Caki2 (cell line): Measurements from ENCODE around the gene DHRSX. TPM values are rescaled to one million over a fixed set of nuclear protein-coding genes. Genes with fewer than 3 reads are reported as not detected.
"Not testable (repeated sequence)": the region's sequence is repeated elsewhere in the genome, so short reads cannot be mapped to it uniquely, and the experiment has no call there.

Experiments used
- DNase-seq: peaks from one replicate; pipeline ENCODE4 v3.0.0-alpha.2; 2015; ENCODE audit warnings: low read depth
- in situ Hi-C: cut with HindIII; loops from 2 replicates; pipeline ENCODE4 v1.10.0; 2016; ENCODE audit warnings: low sequenced_read_pairs, low pct_unique_long_range_greater_than_20kb, mixed read lengths
- total RNA-seq: library from RNA; depleted of rRNA; stranded (reverse); fragments of >200 nt; shearing (Covaris generic); gene quantifications from 2 replicates; pipeline ENCODE4 v1.2.3, GENCODE V29; 2014; ENCODE audit warnings: low replicate concordance

DHRSX gene
- total RNA-seq, 1 experiment from 2014 or later: 31.3 TPM

GRCh38 chrX:2237976-2238375 is 262.8 kb downstream of the DHRSX start:
- in situ Hi-C loops: no loop called here
- DNase-seq: no peak

GRCh38 chrX:2231570-2232192 is 269.1 kb downstream of the DHRSX start:
- DNase-seq: no peak
- in situ Hi-C loops: no loop called here

GRCh38 chrX:2230457-2230856 is 270.3 kb downstream of the DHRSX start:
- no peak for DNase-seq
- in situ Hi-C loops: no loop called here

DNA sequence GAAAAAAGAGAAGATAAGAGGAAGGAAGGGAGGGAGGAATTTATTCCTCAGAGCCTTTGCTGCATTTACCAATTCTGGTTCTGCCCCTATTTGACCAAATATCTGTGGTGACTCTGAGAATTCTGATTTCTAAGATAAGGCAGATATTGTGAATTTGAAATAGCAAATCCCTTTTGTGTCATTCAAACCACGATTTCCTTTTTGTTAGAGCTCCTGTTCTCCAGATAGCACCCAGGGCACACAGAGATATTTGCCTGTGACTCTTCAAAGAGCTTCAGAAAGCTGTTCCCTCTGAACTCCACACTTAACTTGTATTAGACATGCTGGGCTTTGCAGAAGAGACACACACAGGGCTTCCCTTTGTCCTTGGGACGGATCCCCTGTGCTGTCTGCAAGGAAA is 272.2 kb downstream of the DHRSX start:
- in situ Hi-C loops: no loop called here
- no peak for DNase-seq

- DNase-seq: no peak
- in situ Hi-C loops: no loop called here
Observed at GRCh38 chrX:2226906-2227656, 273.7 kb downstream of the DHRSX start.

DNA sequence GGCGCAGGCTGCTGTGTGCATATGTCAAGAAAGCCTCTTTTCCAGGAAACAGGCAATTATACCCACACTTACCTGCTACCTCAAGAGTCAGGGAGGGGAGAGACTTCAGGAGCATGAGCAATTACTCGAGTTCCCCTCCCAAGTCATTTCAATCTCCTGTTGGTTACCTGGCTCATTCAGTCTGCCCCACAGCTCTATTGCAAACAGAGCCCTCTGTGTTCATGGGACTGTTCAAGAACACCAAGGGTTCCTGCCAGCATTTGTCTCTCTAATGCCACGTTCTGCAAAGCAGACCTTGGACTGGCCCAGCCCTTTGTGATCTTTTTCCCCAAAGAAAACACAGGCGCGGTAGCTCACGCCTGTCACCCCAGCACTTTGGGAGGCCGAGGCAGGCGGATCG is 274.6 kb downstream of the DHRSX start:
- in situ Hi-C loops: no loop called here
- no peak for DNase-seq

GRCh38 chrX:2224597-2225235 is 276.1 kb downstream of the DHRSX start:
- in situ Hi-C loops: no loop called here
- DNase-seq: no peak

DNA sequence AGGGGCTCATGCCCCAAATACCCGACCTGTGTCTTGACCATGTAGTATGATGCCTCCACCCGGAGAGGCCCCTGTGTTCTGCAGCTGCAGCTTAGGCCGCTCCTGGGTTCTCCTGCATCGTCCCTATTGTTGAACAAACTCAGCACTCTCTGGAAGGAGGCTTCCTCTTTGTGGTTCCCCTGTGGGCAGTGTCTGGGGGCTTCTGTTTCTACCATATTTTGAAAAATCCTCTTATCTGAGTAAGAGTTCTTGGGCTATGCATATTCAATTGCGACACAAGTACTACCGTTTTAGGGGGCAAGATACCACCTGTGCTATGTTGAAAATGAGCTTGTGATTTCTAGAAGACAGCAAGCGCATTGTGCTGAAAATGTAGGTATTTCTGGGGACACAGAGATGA is 276.6 kb downstream of the DHRSX start:
- in situ Hi-C loops: no loop called here
- DNase-seq: no peak

DNA sequence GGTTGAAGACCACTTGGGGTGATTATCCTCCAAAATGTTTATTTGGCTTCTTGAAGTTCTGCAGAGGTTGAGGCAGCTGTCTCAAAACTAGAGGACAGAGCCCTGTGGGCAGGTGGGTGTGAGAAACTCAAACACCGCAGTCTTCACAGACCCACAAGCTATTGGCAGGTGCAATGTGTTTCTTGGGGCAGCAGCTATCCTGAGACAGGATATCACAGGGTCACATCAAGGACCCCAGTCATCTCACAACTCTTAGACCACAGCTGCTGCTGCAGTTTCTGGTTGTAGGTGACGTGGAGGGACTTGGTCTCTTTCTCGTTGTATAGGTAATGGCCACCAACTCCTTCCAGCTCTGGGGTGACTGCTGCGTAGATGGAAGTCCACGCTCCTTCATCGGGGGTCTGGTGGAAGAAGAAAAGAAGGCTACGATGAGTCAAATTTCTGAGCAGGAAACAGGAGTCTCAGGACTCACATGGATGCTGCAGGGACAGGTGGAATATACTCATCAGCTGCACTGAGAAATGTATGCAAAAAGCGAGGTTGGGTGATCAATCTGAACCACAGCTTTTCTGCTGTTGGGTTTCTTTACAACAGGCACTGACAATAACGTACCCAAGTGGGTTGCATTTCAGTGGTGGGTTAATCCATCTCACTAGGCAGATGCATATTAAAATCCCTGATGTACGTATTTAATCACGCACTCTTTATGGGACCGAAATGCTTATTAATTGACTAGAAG is 279.8 kb downstream of the DHRSX start:
- in situ Hi-C loops: no loop called here
- no peak for DNase-seq

DNA sequence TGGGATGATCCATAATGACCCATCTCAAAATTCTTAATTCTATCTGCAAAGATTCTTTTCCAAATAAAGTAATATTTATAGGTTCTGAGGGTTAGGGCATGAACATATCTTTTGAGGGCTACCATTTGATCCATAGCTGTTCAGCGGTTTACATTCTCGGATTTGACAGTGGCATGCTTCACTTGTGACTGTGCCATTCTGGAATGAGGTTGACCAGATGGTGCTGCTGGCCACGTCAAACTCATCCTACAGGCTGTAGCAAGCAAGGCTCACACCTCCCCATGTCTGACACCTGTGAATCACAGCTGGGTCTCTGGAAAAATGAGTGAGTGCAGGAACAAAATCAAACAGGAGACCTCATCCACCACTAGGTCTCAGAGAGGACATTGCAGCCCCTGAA is 280.5 kb downstream of the DHRSX start:
- no peak for DNase-seq
- in situ Hi-C loops: no loop called here

GRCh38 chrX:2214138-2214823 is 286.5 kb downstream of the DHRSX start:
- in situ Hi-C loops, DNase-seq: not testable (repeated sequence)

- in situ Hi-C loops, DNase-seq: not testable (repeated sequence)
Observed at GRCh38 chrX:2211667-2212066, 289.1 kb downstream of the DHRSX start.

DNA sequence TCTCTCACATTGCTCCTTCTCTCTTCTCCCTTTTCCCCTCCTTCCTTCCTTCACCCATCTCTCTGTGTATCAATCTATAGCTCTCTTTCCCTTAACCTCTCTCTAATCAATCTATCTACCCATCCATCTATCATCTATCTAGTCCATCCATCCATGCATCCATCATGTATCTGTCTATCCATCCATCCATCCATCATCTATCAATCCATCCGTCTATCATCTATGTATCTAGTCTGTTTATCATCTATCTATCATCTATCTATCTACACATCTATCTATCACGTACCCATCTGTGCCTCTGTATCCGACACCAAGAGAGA is 307.5 kb downstream of the DHRSX start:
- in situ Hi-C loops: no loop called here
- DNase-seq: no peak

DNA sequence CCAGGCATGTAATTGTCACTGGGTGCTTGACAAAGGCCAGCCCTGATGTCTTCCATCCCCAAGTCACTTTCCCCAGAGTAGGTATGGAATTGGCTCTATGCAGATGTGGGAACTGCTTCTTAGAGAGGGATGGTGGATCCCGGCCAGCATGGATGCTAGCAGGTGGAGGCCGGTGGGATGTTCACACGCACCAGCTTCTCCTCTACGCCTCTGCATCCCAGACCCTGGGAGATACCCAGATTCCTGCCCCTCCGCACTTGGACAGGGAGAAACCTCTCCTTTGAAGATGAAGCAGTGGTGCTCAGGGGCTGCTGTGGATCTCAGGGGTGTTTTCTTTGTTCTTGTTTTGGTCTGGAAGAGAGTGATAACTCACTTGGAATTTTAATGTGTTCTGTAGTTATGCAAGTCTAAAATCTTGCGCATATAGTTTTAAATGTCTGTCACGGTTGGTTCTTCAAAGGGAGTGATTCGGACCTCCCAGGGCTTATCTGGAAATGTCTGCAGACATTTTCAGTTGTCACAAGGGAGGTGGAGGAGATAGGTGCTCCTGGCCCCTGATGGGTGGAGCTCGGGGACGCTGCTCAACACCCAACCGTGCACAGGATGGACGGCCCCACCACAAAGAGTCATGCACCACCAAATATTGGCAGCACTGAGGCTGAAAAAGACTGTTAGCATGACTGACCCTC is 308.0 kb downstream of the DHRSX start:
- in situ Hi-C loops: no loop called here
- DNase-seq: no peak

GRCh38 chrX:2188840-2189239 is 311.9 kb downstream of the DHRSX start:
- in situ Hi-C loops: no loop called here
- no peak for DNase-seq

DNA sequence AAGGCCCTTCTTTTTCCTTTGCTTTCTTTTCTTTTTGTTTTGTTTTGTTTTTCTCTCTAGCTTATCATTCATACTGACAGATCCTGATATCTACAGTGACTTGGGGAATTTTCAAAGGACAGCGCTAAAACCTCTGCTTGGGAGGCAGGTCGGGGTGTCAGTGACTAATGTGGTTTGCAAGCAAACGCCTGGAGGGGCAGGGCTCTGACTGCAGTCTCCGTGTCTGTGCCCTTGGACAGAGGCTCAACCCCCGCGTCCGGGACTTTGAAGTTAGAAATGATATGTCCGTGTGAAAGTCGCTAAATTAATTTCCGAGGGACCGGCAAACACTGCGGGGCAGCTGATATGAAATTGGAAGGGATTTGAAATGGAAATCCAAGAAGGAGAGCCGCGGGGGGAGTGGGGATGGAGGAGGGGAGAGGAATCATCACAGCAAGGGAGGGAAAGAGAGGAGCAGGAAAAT is 312.4 kb downstream of the DHRSX start:
- no peak for DNase-seq
- in situ Hi-C loops: no loop called here

DNA sequence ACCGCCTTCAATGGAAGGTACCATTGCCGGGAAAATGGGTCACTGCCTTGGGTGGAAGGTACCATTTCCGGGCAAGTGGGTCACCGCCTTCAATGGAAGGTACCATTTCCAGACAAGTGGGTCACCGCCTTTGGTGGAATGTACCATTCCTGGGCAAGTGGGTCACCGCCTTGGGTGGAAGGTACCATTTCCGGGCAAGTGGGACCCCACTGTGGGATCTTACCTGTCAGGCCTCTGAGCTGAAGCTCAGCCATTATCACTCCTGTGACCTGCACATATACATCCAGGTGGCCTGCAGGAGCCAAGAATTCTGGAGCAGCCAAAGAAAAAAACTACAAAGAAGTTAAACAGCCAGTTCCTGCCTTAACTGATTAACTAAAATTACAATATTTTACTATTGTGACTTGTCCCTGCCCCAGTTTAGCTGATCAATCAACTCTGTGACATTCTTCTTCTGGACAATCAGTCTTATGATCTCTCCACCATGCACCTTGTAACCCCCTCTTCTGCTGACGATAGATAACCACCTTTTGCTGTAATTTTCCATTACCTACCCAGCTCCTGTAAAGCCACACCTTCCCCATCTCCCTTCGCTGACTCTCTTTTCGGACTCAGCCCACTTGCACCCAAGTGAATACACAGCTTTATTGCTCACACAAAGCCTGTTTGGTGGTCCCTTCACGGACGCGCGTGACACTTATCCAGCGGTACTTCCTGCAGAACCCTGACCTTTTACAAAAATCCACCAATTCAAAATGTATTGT is 313.2 kb downstream of the DHRSX start:
- in situ Hi-C loops: no loop called here
- DNase-seq: no peak
